Colonic mucosa (tissue), 4 donors: ENCODE data around the gene IL20RA. TPM values are rescaled to one million over a fixed set of nuclear protein-coding genes. Genes with fewer than 3 reads are reported as not detected.

Source experiments
- DNase-seq: peaks from one replicate; pipeline ENCODE4 v3.0.0-alpha.2; 2020
- H3K27ac ChIP-seq: fragments of 200-600 bp; one replicate; pipeline ENCODE4 v1.8.0; 2021
- H3K27me3 ChIP-seq: fragments of 200-600 bp; one replicate; pipeline ENCODE4 v1.8.0; 2021
- H3K36me3 ChIP-seq: fragments of 200-600 bp; one replicate; pipeline ENCODE4 v1.8.0; 2021
- H3K4me1 ChIP-seq: fragments of 200-600 bp; one replicate; pipeline ENCODE4 v1.8.0; 2021; ENCODE audit warnings: mild to moderate bottlenecking
- H3K4me3 ChIP-seq: fragments of 200-600 bp; one replicate; pipeline ENCODE4 v1.8.0; 2021
- H3K9ac ChIP-seq, 2 donors: one replicate each; pipeline ENCODE4 v1.7.0; 2013; ENCODE audit warnings: control low read depth in 2 of 2, low read depth in 2 of 2, low read length in 2 of 2
- H3K9me3 ChIP-seq: fragments of 200-600 bp; one replicate; pipeline ENCODE4 v1.8.0; 2021
- CTCF ChIP-seq: fragments of 200-600 bp; IDR thresholded peaks from one replicate; pipeline ENCODE4 v1.8.0; 2022; ENCODE audit warnings: antibody characterized with exemption, mild to moderate bottlenecking
- intact Hi-C: fragments of 100-400 bp; cut with DNase I; formaldehyde crosslinking; loops from one replicate; pipeline ENCODE4 v1.14.1; 2022
- total RNA-seq, 2 donors: library from RNA; stranded (reverse); fragmentation: NEBNext Ultra II Directional in 1 of 2; extraction: Animal tissue kit (Norgen Biotek cat#: 25700) in 1 of 2; gene quantifications; one replicate each; pipeline ENCODE4 v1.2.1, GENCODE V29; 2021
- donor health status: healthy.
- donor health status: DM: no; HTN: no; CAD: no.
- donor health status: DM: no; HTN: no; CAD: no.

Gene IL20RA
- total RNA-seq: 10 to 100 TPM; 12.2 to 12.8 TPM

- Histone ChIP-seq H3K27me3 (no peaks in the 10 kb centered on the region), H3K4me3 (peak within 1 kb of the TSS; percentile 63), H3K9ac (peak within 1 kb of the TSS; percentile 79 to 89), H3K27ac (peak within 1 kb of the TSS; percentile 73), H3K9me3 (no peaks in the 10 kb centered on the region), H3K36me3 (no peaks in the 10 kb centered on the region), H3K4me1 (no peaks in the 10 kb centered on the region)
- no peak for DNase-seq
- intact Hi-C loops: no loop called here
- no peak for TF ChIP-seq CTCF
Measured at GRCh38 chr6:137044366-137045221, at the start of gene IL20RA. IL20RA (minus strand) TSS chr6:137044965; CDS start chr6:137044728, 237 bp downstream.

- no peak for DNase-seq
- H3K4me1 ChIP-seq: no peaks in the 10 kb centered on the region
- H3K27ac ChIP-seq: no peak overlapping the region
- no peaks in the 10 kb centered on the region for H3K9me3 ChIP-seq
- no peak for TF ChIP-seq CTCF
- H3K36me3 ChIP-seq: no peaks in the 10 kb centered on the region
- H3K9ac ChIP-seq: no peak overlapping the region
- H3K27me3 ChIP-seq: no peaks in the 10 kb centered on the region
- H3K4me3 ChIP-seq: no peak overlapping the region
- intact Hi-C loops: loop anchor here (5.0 kb wide), 1 partner anchor 224 kb away; no protein-coding TSS in a partner anchor
Measured at GRCh38 chr6:137093183-137094069, 48.7 kb upstream of the IL20RA start.

GRCh38 chr6:137092018-137092417, 47.3 kb upstream of the IL20RA start:
- Histone ChIP-seq H3K27me3 (no peaks in the 10 kb centered on the region), H3K9ac (no peak overlapping the region), H3K36me3 (no peaks in the 10 kb centered on the region), H3K4me1 (no peaks in the 10 kb centered on the region), H3K27ac (no peak overlapping the region), H3K4me3 (no peak overlapping the region), H3K9me3 (no peaks in the 10 kb centered on the region)
- no peak for TF ChIP-seq CTCF
- peak; percentile 37 for DNase-seq
- intact Hi-C loops: loop anchor here (5.0 kb wide), 1 partner anchor 225 kb away; no protein-coding TSS in a partner anchor

DNA sequence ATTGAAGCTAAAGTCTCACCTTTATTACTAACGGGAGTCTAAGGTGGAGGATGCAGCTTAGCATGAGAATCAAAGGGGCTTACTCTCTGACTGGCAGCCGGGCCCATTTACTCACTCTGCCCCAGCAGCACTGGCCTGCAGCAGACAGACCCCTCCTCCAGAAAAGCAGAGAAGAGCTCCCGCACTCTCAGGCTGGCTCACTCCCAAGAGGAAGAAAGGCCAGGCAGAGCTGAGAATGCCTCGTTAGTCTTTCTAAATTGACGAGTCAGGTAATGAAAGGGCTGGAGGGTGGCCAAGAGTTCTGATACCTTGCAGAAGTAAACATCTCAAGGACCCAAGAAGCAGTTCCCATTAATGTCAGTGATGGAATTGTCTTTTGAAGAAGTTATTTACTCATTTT, 44.5 kb upstream of the IL20RA start:
- no peaks in the 10 kb centered on the region for H3K36me3 ChIP-seq
- no peak overlapping the region for H3K27ac ChIP-seq
- no peak for TF ChIP-seq CTCF
- H3K9ac ChIP-seq: no peak overlapping the region
- H3K4me3 ChIP-seq: no peak overlapping the region
- H3K9me3 ChIP-seq: no peaks in the 10 kb centered on the region
- DNase-seq: peak; percentile 52
- intact Hi-C loops: no loop called here
- H3K4me1 ChIP-seq: no peaks in the 10 kb centered on the region
- no peaks in the 10 kb centered on the region for H3K27me3 ChIP-seq

DNA sequence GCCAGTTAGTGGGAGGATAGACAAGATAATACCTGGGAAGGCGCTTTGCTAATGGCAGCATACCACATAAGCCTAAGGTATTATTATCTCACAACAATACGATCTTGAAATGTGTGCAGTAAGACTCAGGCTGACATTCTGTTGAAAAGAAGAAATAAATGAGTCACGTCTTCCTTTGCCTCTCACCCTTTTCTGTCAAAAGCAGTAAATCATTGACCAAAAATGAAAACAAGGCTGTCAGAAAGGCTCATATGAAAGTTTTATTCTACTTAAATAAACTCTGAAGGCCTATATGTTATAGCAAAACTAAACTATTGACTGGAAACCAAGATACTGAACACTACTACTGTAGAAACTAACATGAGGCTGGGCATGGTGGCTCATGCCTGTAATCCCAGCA, 43.1 kb upstream of the IL20RA start:
- DNase-seq: no peak
- H3K27me3 ChIP-seq: no peaks in the 10 kb centered on the region
- no peak for TF ChIP-seq CTCF
- no peak overlapping the region for H3K27ac ChIP-seq
- no peaks in the 10 kb centered on the region for H3K4me1 ChIP-seq
- no peaks in the 10 kb centered on the region for H3K36me3 ChIP-seq
- no peak overlapping the region for H3K9ac ChIP-seq
- H3K9me3 ChIP-seq: no peaks in the 10 kb centered on the region
- no peak overlapping the region for H3K4me3 ChIP-seq
- intact Hi-C loops: no loop called here
